K562 (cell line): Measurements from ENCODE around the gene BCCIP. TPM values are rescaled to one million over a fixed set of nuclear protein-coding genes. Genes with fewer than 3 reads are reported as not detected.

ENCODE experiments used
- TARDBP ChIP-seq: fragments of 450-650 bp; IDR thresholded peaks from 2 replicates; pipeline ENCODE4 v1.6.1; 2016
- THRAP3 ChIP-seq: fragments of 450-650 bp; IDR thresholded peaks from 2 replicates; pipeline ENCODE4 v1.6.1; 2016; ENCODE audit warnings: mild to moderate bottlenecking, inconsistent platforms, borderline replicate concordance
- ZBED1 ChIP-seq: IDR thresholded peaks from 2 replicates; pipeline ENCODE4 v1.6.1; 2014
- ZNF398 ChIP-seq: fragments of 250-450 bp; sonication (Bioruptor Pico); IDR thresholded peaks from 2 replicates; pipeline ENCODE4 v1.8.0; 2021; ENCODE audit warnings: moderate library complexity, mild to moderate bottlenecking, inconsistent platforms
- ZNF445 ChIP-seq: fragments of 250-450 bp; sonication (Bioruptor Pico); IDR thresholded peaks from 2 replicates; pipeline ENCODE4 v1.4.0; 2020; ENCODE audit warnings: low read depth, mild to moderate bottlenecking, moderate library complexity
- polyA plus RNA-seq, 8 experiments: library from polyadenylated mRNA; depleted of rRNA in 4 of 8; stranded (reverse) in 5 of 8; unstranded in 3 of 8; fragments of >200 nt; fragmentation: Nextera tagmentation in 2 of 8; fragmentation: Illumina TruSeq in 1 of 8; extraction: Ambion mirVana in 2 of 8; extraction: Trizol in 1 of 8; gene quantifications; 2 replicates each; pipeline versions ENCODE4 v1.2.1 to v1.2.3, GENCODE V29; 2011 to 2014; ENCODE audit warnings: inconsistent platforms in 1 of 8, missing spikeins in 1 of 8
- total RNA-seq, 7 experiments: library from RNA; depleted of rRNA in 6 of 7; stranded (reverse); fragments of >200 nt in 6 of 7; fragmentation: Illumina TruSeq in 2 of 7; extraction: Trizol in 2 of 7; gene quantifications; 2 replicates each; pipeline versions ENCODE4 v1.2.1 to v1.2.3, GENCODE V29; 2011 to 2021; ENCODE audit warnings: low replicate concordance in 1 of 7
- TF ChIP-seq, protein P1 (sequence below), 2 experiments: fragments of 450-650 bp in 1 of 2; IDR thresholded peaks; 2 replicates each; pipeline ENCODE4 v1.6.1; 2011 to 2017; ENCODE audit warnings: low read depth in 2 of 2, antibody characterized with exemption in 1 of 2, borderline replicate concordance in 1 of 2, low read length in 1 of 2, mild to moderate bottlenecking in 1 of 2, mixed read lengths in 1 of 2; ENCODE audit not compliant: control insufficient read depth in 1 of 2

Gene BCCIP
- total and polyA plus RNA-seq, 9 of the 15 experiments (the other 6 are each of a cell fraction or from before 2014, with no cell fraction given) = 95.1 to 204 (median 163) TPM

DNA sequence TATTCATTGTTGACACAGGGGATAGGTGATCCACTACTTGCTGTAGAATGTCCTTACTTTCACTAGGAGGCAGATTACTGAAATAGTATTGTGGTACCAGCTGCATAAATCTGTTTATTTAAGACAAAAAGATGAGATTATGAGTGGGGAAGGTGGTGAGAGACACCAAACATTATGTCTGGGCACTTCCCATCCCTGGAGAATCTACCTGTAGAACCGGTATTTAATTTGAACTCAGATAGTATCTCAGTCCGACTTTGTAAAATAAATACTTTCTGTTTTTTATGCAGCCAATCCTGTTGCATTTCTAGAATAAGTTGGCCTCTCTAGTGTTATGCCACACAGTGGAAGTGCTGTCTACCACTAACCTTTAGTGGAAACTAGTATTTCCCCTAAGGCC, 13.4 kb downstream of the BCCIP start (continued):
- no peak for TF ChIP-seq ZNF398
- TF ChIP-seq ZBED1 = no peak
- TF ChIP-seq THRAP3 = no peak
- no peak for TF ChIP-seq ZNF445 (CRISPR knock-in tag)
- TF ChIP-seq TARDBP = no peak
- TF ChIP-seq, protein P1, sequence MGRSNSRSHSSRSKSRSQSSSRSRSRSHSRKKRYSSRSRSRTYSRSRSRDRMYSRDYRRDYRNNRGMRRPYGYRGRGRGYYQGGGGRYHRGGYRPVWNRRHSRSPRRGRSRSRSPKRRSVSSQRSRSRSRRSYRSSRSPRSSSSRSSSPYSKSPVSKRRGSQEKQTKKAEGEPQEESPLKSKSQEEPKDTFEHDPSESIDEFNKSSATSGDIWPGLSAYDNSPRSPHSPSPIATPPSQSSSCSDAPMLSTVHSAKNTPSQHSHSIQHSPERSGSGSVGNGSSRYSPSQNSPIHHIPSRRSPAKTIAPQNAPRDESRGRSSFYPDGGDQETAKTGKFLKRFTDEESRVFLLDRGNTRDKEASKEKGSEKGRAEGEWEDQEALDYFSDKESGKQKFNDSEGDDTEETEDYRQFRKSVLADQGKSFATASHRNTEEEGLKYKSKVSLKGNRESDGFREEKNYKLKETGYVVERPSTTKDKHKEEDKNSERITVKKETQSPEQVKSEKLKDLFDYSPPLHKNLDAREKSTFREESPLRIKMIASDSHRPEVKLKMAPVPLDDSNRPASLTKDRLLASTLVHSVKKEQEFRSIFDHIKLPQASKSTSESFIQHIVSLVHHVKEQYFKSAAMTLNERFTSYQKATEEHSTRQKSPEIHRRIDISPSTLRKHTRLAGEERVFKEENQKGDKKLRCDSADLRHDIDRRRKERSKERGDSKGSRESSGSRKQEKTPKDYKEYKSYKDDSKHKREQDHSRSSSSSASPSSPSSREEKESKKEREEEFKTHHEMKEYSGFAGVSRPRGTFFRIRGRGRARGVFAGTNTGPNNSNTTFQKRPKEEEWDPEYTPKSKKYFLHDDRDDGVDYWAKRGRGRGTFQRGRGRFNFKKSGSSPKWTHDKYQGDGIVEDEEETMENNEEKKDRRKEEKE (IDR thresholded peaks at IDR 0.05; ENCODE audit: borderline replicate concordance in 1 of 2, control insufficient read depth in 1 of 2, low read depth in 2 of 2, low read length in 1 of 2) = no peak
